GM19351 (cell line): Measurements from ENCODE around the gene GADD45G.
A peak's percentile ranks its signal among the peaks of the same experiment; 100 is the strongest.

Experiments used
- ATAC-seq: cut with Tn5 transposase; IDR thresholded peaks from one replicate; pipeline ENCODE4 v1.9.1; 2021; ENCODE audit warnings: mild to moderate bottlenecking, moderate library complexity; ENCODE audit not compliant: unreplicated experiment

GADD45G gene

DNA sequence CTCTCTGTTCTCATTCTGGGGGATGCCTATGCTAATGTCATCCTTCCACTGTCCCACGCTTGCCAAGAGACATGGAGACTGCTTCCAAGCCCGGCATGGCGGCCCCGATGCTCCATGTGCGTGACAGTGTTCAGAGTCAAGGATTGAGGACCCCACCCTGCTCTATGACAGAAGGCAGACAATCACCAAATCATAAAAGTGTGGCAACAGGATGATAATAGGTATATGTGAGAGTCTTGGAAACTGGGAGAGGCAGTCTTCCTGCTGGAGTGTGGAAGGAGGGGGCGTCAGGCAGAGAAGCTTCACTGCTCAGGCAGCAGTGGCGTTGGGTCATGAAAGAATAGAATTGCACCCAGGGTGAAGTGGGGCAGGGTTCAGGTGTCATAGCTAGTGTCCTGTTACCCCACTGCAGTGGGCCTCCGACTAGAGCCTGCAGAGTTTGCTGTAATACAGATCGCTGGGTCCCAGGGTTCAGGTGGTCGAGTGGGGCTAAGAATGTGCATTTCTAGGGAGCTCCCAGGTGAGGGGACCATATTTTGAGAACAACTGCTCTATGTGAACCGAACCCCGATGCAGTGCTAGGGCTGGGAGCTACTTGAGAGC is 12.5 kb upstream of the GADD45G start:
- no peak for ATAC-seq

DNA sequence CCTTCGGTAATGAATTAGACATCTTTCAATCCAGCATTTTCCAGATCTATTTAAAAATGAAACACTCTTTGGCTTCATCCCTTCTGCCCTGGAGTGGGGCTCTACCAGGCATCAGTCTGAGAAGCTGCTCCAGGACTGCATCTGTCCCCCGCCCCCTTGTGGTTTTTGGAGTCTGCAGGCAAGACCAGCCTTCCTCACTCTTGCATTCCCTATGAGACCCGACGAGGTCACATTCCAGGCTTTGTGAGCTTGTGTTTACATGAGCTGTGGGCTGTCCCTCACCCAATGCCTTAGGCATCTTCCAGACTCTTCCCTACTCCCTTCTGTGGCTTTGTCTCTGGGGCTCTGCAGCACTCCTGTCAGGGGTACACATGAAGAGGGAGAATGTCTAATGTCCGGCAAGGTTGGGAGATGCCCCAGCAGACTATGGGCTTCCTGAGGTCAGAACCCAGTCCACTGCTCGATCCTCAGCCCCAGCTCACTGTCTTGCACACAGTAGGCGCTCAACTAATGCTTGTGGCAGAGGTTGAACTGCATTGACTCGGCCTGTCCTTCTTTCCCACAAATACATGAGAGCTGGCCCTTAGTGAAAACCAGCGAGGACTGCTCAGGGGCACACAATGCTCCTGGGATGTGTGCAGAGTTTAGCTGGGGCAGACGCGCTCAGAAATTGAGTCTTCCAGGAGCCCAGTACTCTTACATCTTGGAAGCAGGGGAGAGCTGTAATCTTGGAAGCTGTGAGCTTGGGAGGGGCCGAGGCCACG is 11.7 kb upstream of the GADD45G start:
- no peak for ATAC-seq

DNA sequence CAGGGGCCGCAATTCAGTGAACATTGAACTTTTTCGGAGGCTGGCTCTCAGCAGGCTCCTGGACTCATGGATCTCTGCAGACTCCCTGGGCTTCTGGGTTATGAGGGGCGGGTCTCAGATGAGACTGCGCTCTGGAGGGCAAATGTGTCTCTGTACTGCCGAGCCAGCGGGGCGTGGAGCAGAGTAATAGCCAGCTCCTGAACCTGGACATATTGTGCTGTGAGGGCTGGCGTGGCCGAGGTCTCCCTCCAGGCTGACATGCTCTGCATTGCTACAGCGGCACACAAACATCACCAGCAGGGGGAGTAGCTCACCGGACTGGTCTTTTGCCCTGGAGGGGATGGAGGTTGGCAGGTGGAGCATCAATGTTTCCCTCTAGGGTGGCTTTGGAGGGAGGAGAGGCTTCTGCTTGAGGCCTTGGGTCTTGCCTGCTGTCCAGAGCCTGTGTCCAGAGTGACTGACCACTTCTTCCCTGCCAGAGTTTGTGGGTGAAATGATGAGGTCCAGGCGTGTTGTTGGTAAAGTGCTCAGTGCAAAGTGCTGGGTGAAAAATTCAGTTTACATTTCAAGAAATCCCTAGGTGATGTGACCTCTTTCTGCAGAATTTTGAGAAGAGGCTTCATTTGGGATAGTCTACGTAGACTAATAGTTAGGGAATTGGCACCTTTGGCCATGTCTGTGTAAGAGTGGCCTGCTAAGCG is 10.9 kb upstream of the GADD45G start:
- peak; percentile 70 for ATAC-seq

DNA sequence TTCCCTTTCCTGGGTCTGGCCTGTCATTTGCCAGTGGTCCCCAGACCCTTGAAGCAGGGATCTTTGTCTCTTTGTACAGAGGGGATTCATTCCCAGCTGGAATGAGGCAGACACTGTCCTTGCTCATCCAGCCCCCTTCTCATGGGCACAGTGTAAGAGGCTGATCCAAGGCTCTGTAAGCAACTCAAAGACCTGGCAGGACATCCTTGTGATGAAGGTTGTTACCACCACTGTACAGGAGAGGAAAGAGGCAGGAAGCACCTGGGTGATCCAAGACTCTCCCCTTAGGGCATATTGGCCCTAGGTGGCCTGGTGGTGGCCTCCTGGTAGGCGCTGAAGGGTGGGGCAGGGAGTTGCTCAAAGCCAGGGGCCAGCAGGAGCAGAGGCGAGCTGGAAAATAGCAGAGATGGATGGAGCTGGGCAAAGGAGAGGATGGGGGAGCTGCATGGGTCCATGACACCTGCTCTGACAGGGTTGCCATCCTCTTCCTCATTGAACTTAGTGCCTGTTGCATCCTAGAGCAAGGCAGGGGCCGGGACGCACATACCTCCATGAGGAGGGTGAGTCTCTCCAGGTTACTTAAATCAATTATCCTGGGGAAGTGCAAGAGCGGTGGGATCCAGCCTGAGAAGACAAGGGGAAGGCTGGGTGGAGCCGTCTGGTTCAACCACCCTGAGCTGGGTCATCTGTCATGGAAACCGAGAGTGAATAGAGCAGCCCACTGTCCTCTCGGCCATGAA is 9.8 kb upstream of the GADD45G start:
- no peak for ATAC-seq

DNA sequence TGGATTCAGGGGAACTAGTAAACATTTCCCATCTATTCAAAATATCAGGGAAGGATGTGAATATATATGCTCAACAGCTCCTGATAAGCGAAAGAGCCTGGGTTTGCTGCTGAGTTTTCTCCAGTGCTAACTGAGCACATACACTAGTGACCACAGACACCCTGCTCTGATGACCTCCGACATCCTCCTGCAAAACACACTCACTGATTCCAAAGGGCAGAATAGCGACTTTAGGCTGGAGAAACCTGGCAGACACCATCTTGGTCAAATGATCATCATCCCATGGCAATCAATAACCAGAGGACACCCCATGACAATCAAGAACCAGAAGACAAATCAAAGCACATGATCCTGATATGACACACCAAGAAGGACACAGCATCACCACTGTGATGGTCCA is 9.2 kb upstream of the GADD45G start:
- ATAC-seq, result no peak

DNA sequence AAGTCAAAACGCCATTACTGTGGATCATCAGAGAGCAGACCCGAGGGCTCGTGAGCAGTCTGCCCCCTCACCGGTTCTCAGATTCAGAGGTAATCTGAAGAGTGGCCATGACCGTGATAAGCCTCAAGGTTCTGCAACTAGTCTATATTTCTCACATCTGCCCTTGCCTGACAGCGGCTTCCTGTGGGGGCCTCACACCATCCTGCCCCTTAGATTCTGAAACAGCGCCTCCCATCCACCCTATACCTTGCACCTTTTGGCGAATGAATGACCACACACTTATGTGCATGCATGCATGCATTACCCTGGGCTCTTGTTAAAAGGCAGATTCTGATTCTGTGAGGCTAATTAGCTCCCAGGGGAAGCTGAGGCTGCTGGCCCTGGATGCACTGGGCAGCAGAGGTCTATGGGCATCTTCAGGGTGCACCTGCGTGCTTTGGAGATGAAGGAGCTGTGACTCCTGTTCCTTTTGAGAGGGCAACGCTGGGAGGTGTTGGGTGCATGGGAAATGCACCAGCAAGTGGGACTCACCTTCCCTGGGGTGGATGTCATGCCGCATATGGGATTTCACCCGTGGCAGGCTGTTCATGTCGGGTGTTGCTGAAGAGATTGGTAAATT is 7.8 kb upstream of the GADD45G start:
- no peak for ATAC-seq

DNA sequence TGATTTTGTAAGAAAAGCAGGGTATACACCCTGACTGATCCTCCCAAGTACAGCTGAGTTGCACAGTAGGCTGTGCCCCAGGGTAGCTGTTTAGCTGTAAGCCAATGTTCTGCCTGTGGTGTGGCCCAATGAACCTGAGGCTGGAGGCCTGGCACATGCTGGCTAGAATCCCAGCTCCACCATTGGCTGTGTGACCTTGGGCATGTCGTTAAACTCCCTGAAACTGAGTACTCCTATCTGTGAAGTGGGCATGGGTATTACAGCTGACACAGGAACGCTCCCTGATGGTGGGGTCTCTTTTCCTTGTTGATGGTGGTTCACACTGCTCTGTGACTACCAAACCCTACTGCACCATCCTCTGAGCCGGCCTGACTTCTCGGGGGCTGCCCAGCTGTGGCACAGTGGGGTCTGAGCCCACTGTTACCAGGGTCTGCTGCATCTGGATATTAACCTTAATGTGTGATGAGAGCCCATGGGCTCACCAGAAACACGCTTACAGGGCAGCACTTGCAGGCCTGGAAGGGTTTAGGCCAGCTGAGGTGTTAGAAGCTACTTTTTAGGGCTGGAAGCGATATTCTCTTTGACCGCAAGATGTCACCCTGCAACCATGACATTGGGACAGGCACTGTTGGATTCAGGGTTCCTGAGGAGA is 7.0 kb upstream of the GADD45G start:
- ATAC-seq, result peak; percentile 46

DNA sequence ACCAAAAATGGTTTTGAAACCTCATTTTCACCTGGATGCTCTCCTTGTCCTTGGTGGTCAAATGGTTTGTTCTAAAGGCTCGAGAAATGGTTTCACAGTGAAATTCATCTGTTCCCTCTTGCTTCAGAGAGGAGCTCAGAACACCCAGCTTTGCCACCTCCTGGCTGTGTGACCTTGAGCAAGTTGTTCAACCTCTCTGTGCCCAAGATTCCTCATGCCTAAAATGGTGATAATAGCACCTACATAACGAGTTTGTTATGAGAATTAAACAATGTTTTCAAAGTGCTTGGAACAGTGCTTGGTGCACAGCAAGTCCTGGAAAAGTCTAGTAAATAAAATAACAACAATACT is 6.5 kb upstream of the GADD45G start:
- peak; percentile 21 for ATAC-seq

DNA sequence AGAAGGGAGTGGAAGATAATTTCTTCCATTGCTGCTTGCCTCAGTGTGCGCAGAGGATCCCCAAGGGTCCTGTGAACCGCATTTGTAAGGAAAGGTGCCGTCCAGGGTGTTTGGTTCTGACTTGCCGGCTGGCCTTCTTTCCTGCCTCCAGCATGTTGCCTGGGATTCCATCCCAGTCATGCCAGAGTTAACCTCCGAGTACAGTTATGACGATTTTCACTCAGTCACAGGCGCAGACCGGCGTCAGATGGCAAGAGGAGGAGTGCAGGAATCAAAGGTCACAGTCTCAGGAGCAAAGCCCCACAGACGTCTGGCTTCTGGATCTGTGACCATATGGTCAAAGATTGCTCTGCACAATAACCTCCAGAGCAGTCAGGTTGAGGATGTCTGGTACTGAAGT is 5.9 kb upstream of the GADD45G start:
- no peak for ATAC-seq

DNA sequence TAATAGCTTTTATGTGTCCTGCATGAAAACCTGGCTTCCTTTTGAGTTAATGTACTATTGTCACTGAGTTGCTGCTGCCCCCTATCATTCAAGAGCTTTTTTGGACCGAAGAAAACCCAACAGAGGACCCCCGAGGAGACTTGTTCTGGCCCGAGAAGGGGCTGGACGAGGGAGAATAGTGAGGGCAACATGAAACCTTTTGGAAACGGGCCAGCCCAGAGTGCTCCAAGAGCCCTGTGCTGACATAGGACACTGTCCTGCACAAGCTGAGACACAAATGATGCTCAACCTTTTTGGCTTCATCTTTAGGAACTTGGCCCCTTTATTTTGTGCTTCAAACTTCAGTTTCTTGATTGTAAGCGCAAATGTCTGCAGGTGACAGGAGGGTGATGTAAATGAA is 4.0 kb upstream of the GADD45G start:
- no peak for ATAC-seq

DNA sequence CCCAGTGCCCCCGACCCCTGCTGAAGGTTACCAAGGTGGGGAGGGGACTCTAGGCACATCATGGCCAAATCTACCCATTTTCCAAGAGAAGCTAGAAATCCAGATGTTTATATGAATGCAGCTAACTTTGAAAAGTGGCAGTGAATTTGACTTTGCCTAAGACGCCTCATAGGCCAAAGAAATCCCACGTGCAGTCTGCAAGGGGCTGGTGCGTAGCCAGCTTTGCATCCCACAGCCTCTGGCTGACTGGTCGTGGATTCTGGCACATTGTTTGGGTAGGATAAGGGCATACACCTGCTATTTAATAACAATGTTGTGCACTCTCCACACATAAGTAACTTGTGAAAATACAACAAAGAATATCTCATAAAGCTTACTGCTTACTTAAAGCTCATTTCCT is 3.5 kb upstream of the GADD45G start:
- no peak for ATAC-seq

DNA sequence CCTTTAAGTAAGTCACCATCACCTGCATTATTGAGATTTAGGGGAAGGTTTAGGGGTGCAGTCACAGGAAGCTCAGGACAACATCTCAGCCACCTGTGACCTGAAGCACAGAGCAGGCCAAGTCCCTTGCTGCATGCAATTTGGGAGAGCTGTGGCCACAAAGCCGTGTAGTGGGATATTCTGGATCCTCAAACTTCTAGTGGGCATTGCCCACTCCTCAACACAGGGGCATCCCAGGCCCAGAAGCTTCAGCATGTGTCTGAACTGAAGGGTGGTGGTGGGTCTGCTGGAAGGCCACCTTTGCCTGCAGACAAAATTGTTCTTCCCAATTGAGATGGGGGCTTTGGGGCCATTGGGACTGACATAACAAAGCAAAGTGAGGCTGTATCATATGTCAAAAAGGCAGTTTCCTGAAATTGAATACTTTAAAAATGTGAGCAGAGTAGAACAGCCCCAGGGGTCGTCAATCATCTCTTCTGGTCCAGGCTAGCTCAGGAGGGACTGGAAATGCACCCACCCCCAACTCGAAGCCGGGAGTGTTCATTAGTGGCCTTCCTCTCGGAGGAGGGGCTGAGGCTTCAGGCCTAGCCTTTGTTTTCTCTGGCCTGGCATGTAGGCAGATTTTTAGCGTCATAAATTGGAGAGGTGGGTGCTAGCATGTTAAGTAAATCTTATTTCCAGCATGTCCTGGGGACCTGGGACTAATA is 2.8 kb upstream of the GADD45G start:
- no peak for ATAC-seq

DNA sequence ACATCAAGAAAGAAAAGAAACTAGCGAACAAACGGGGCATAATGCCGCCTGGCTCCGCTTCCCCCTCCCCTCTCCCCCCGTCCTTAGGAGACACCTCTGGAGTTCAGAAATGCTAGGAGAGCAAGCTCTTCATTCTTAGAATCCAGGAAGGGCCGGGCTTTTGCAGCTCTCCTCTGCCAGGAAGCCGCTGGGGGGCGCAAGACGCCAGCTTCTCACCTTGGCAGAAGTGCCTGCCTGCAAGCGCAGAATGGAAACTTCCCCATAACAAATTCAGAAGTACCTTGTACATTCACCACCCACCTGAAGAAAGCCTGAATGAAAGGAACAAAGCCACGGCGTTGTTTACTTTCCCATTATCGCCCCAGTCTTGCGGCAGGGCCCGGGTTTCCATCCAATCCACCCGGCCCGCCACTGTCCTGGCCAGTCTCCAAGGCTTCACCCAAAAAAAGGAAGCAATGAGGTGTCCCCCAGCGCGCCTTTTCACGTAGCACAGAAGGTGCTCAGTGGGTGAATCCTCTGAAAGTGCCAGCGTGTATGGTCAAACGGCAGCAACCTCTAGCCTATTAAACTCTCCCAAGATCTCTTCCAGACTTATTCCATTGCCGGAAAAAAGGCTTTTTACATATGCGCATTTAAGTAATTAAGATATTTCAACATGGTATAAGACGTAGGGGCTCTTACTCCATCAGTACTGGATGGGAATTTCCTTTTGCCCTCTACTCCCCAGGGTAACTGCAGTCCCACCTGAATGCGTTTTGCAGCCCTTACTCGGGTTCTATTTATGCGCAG is 1.6 kb upstream of the GADD45G start:
- ATAC-seq, result peak; percentile 35

DNA sequence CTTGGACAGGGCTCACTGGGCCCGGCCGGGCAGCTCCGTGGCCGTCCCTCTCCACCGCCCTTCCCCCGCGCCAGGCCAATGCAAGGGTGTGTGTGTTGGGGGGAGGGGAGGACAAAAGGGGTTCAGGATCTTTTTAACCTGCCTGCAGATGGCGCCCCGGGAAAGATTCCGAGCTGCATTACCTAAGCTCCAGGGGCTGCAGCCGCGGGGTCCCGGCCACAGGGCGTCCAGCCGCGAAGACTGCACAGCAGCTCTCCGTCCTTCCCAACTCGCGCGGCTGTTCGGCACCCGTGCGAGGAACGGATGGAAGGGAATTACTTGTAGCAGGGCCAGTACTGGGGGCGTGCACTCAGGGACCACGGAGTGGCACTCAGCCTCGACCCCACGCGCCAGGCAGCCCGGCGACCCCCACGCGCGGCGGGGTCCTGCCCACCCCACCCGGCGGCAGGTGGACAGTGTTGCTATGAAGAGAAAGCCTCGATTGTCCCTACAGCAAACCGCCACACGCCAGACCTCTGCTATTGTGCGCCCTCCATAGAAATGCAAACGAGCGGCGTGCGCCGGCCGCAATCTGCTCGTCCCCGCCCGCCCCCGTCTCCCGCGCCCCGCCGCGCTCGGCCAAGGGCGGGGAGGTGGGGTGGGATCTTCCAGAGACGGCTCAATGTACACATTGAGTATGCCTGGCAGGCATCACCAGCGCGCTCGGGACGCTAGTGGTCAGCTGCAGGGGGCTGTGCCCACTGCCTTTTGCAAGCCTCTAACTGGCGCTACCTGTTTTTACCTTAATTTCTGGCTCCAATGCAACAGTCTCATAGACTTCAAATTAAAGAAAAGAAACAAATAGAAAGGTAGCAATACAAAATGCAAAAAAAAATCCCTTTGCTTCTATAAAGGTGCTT is 796 bp upstream of the GADD45G start:
- no peak for ATAC-seq

DNA sequence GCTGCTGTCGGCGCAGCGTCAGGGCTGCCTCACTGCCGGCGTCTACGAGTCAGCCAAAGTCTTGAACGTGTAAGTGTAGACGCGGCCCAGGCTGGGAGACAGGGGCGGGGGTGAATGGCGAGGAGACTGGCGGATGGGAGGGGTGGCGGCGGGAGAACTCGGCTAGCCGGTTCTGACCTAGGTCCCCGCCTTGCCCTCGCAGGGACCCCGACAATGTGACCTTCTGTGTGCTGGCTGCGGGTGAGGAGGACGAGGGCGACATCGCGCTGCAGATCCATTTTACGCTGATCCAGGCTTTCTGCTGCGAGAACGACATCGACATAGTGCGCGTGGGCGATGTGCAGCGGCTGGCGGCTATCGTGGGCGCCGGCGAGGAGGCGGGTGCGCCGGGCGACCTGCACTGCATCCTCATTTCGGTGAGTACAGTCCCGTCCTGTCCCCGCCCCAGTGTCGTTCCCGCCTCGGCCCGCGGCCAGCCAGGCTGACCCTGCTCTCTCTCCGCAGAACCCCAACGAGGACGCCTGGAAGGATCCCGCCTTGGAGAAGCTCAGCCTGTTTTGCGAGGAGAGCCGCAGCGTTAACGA is 745 bp downstream of the GADD45G start:
- ATAC-seq, result no peak

DNA sequence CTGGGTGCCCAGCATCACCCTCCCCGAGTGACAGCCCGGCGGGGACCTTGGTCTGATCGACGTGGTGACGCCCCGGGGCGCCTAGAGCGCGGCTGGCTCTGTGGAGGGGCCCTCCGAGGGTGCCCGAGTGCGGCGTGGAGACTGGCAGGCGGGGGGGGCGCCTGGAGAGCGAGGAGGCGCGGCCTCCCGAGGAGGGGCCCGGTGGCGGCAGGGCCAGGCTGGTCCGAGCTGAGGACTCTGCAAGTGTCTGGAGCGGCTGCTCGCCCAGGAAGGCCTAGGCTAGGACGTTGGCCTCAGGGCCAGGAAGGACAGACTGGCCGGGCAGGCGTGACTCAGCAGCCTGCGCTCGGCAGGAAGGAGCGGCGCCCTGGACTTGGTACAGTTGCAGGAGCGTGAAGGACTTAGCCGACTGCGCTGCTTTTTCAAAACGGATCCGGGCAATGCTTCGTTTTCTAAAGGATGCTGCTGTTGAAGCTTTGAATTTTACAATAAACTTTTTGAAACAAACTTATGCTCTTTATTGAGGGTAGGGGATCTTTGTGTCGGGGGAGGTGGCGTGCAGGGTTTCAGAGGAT is 1.3 kb downstream of the GADD45G start:
- no peak for ATAC-seq

DNA sequence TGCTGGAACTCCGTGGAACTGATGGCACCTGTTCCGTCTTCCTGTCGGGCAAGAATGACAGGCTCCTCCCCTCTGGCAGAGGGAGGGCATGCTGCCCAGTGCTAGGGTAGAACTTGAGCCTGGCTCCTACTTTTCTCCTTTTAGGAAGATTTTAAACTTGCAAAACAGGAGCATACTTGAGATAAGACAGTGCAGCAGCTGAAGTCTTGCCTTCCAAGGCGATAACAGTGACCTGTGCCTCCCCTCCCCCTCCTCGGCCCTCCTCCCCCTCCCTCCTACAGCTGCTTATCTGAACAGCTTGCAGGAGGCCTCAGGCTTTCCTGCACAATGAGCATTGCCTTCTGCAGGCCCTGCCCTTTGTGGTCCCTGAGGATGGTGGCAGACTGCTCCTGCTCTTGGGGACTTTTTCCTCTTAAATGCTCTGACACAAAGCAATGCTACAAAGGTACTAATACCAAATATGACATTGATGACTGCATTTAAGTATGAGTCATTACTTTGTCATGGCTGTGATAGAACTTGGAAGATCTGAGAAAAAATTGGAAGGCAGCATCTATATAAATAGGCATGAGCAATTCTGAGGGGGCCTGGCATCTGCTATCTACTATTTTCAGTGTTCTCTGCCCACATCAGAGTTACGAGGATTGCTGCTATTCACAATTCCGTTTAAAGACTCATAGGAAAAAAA is 2.0 kb downstream of the GADD45G start:
- no peak for ATAC-seq
